ENCODE data around the gene PLA2G2D. TPM values are rescaled to one million over a fixed set of nuclear protein-coding genes. Genes with fewer than 3 reads are reported as not detected.
A peak's percentile ranks its signal among the peaks of the same experiment; 100 is the strongest.

PLA2G2D gene
- total and polyA plus RNA-seq, 9 of the 15 experiments (the other 6 are each of a cell fraction or from before 2014, with no cell fraction given): not detected

DNA sequence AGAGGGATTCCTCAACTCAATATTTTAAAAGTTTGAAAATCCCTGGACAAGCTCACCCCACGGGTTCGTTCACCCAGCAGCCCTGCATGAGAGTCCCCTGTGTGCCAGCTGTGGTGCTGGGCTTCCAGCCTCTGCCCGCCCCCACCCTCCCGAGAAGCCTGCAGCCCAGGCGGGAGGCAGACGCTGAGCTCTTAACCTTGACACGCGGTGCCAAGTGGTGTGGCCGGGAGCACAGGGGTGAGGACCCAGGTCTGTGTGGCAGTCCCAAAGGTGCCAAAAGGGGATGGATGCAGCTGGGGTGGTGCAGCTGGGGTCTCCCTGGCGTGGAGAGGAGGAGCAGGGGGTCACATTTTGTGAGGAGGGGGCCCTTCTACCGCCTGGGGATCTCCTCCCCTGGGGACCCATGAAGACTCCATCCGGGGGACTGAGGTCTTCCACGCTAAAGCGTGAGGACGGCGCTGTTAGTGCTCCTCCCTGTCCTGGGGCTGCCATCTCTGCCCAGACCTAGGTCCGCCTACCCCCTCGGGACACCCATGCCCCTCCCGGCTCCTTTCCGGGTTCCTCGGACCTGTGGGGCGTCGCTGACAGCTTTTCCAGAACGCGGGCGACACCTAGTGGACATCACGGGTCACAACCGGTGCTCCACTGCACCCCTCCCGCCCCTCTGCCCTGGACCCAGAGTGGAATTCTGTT is 32.7 kb upstream of the PLA2G2D start (continued):
- TF ChIP-seq, protein P1, sequence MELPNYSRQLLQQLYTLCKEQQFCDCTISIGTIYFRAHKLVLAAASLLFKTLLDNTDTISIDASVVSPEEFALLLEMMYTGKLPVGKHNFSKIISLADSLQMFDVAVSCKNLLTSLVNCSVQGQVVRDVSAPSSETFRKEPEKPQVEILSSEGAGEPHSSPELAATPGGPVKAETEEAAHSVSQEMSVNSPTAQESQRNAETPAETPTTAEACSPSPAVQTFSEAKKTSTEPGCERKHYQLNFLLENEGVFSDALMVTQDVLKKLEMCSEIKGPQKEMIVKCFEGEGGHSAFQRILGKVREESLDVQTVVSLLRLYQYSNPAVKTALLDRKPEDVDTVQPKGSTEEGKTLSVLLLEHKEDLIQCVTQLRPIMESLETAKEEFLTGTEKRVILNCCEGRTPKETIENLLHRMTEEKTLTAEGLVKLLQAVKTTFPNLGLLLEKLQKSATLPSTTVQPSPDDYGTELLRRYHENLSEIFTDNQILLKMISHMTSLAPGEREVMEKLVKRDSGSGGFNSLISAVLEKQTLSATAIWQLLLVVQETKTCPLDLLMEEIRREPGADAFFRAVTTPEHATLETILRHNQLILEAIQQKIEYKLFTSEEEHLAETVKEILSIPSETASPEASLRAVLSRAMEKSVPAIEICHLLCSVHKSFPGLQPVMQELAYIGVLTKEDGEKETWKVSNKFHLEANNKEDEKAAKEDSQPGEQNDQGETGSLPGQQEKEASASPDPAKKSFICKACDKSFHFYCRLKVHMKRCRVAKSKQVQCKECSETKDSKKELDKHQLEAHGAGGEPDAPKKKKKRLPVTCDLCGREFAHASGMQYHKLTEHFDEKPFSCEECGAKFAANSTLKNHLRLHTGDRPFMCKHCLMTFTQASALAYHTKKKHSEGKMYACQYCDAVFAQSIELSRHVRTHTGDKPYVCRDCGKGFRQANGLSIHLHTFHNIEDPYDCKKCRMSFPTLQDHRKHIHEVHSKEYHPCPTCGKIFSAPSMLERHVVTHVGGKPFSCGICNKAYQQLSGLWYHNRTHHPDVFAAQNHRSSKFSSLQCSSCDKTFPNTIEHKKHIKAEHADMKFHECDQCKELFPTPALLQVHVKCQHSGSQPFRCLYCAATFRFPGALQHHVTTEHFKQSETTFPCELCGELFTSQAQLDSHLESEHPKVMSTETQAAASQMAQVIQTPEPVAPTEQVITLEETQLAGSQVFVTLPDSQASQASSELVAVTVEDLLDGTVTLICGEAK (IDR thresholded peaks at IDR 0.05): no peak
- TF ChIP-seq, protein P1 (CRISPR knock-in tag; IDR thresholded peaks at IDR 0.05): no peak
- TF ChIP-seq, protein P2, sequence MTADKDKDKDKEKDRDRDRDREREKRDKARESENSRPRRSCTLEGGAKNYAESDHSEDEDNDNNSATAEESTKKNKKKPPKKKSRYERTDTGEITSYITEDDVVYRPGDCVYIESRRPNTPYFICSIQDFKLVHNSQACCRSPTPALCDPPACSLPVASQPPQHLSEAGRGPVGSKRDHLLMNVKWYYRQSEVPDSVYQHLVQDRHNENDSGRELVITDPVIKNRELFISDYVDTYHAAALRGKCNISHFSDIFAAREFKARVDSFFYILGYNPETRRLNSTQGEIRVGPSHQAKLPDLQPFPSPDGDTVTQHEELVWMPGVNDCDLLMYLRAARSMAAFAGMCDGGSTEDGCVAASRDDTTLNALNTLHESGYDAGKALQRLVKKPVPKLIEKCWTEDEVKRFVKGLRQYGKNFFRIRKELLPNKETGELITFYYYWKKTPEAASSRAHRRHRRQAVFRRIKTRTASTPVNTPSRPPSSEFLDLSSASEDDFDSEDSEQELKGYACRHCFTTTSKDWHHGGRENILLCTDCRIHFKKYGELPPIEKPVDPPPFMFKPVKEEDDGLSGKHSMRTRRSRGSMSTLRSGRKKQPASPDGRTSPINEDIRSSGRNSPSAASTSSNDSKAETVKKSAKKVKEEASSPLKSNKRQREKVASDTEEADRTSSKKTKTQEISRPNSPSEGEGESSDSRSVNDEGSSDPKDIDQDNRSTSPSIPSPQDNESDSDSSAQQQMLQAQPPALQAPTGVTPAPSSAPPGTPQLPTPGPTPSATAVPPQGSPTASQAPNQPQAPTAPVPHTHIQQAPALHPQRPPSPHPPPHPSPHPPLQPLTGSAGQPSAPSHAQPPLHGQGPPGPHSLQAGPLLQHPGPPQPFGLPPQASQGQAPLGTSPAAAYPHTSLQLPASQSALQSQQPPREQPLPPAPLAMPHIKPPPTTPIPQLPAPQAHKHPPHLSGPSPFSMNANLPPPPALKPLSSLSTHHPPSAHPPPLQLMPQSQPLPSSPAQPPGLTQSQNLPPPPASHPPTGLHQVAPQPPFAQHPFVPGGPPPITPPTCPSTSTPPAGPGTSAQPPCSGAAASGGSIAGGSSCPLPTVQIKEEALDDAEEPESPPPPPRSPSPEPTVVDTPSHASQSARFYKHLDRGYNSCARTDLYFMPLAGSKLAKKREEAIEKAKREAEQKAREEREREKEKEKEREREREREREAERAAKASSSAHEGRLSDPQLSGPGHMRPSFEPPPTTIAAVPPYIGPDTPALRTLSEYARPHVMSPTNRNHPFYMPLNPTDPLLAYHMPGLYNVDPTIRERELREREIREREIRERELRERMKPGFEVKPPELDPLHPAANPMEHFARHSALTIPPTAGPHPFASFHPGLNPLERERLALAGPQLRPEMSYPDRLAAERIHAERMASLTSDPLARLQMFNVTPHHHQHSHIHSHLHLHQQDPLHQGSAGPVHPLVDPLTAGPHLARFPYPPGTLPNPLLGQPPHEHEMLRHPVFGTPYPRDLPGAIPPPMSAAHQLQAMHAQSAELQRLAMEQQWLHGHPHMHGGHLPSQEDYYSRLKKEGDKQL (CRISPR knock-in tag; IDR thresholded peaks at IDR 0.05; ENCODE audit: borderline replicate concordance): no peak
- TF ChIP-seq FOXK1 (CRISPR knock-in tag; IDR thresholded peaks at IDR 0.05; ENCODE audit: borderline replicate concordance): no peak
- no peak for TF ChIP-seq ZNF133 (CRISPR knock-in tag; IDR thresholded peaks at IDR 0.05)
- peak; percentile 87; the same call in 1 of the 2 replicates for TF ChIP-seq CC2D1A (IDR thresholded peaks at IDR 0.05)
- peak in 1 of 2 experiments; percentile 49; a peak in 1 of 4 replicates for TF ChIP-seq TEAD1 (CRISPR knock-in tag; IDR thresholded peaks at IDR 0.05)
- TF ChIP-seq, protein P3, sequence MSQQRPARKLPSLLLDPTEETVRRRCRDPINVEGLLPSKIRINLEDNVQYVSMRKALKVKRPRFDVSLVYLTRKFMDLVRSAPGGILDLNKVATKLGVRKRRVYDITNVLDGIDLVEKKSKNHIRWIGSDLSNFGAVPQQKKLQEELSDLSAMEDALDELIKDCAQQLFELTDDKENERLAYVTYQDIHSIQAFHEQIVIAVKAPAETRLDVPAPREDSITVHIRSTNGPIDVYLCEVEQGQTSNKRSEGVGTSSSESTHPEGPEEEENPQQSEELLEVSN (IDR thresholded peaks at IDR 0.05; ENCODE audit: borderline replicate concordance in 1 of 2, extremely low read depth in 1 of 2, insufficient read depth in 1 of 2, insufficient read length in 1 of 2, low read depth in 1 of 2, low read length in 1 of 2, poor library complexity in 1 of 2, severe bottlenecking in 1 of 2): peak in 1 of 2 experiments; percentile 60
- no peak for TF ChIP-seq PRPF4 (IDR thresholded peaks at IDR 0.05; ENCODE audit: insufficient read depth, low read depth, low read length, poor library complexity, severe bottlenecking)
- TF ChIP-seq ESRRA (IDR thresholded peaks at IDR 0.05; ENCODE audit: borderline replicate concordance, low read depth): no peak
